HAP-1 (cell line): ENCODE results near the gene EMILIN2.
"Not testable (repeated sequence)": the region's sequence is repeated elsewhere in the genome, so short reads cannot be mapped to it uniquely, and the experiment has no call there.

Source experiments
- DNase-seq, 2 experiments: peaks; one replicate each; pipeline ENCODE4 v3.0.0-alpha.2; 2016 to 2020; ENCODE audit warnings: low spot score in 2 of 2
- H3K27me3 ChIP-seq: fragments of 250-450 bp; sonication (Bioruptor Pico); 2 replicates; pipeline ENCODE4 v1.5.1; 2020; ENCODE audit warnings: low read depth, mild to moderate bottlenecking, moderate library complexity
- H3K36me3 ChIP-seq: fragments of 250-450 bp; sonication (Bioruptor Pico); replicated peaks from 2 replicates; pipeline ENCODE4 v1.5.1; 2020; ENCODE audit warnings: mild to moderate bottlenecking
- H3K4me1 ChIP-seq: fragments of 250-450 bp; sonication (Bioruptor Pico); 2 replicates; pipeline ENCODE4 v1.5.1; 2020; ENCODE audit warnings: mild to moderate bottlenecking
- H3K4me3 ChIP-seq: fragments of 250-450 bp; sonication (Bioruptor Pico); 2 replicates; pipeline ENCODE4 v1.5.1; 2020; ENCODE audit warnings: mild to moderate bottlenecking, moderate library complexity
- H3K9me3 ChIP-seq: fragments of 250-450 bp; sonication (Bioruptor Pico); 2 replicates; pipeline ENCODE4 v1.5.1; 2020; ENCODE audit warnings: mild to moderate bottlenecking, moderate library complexity
- in situ Hi-C: fragments of 300-500 bp; cut with MboI; formaldehyde crosslinking; loops from 3 replicates; pipeline ENCODE4 v1.14.3; 2020; ENCODE audit warnings: low sequenced_read_pairs, inconsistent platforms, mixed read lengths

EMILIN2 gene

DNA sequence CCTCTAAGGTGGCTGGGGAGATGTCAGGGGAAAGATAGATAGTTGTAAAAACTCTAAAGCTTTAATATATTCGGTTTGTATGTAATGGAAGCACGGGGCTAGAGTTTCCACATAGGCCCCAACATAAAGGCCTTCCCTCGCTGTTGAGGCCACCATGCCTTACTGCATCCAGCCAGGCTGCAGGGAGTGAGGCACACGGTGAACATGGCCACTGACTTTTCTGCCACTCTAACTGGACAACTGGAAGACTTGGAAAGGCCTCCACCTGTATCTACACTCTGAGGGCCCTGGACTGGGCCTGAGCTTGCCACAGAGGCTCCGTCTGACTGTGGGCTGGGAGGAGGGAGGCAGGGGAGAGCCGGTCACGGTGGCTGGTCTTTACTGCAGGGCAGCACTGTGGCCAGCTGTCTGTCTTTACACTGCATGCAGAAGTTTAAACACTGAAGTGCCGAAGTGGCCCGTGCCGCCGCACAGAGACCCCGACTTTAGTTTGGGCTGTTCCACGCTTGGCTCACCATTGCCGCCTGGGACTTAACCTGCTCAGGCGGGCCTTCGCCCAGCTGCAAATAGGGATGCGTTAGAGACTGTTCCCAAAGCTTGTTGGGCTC, 66.7 kb downstream of the EMILIN2 start:
- no peak for DNase-seq
- no peaks in the 10 kb centered on the region for H3K9me3 ChIP-seq
- peaks cover 11% of the 10 kb centered on the region for H3K4me1 ChIP-seq
- no peaks in the 10 kb centered on the region for H3K27me3 ChIP-seq
- H3K36me3 ChIP-seq = peaks cover 4% of the 10 kb centered on the region; the same call in 1 of the 2 replicates
- no peak overlapping the region for H3K4me3 ChIP-seq
- in situ Hi-C loops = no loop called here

DNA sequence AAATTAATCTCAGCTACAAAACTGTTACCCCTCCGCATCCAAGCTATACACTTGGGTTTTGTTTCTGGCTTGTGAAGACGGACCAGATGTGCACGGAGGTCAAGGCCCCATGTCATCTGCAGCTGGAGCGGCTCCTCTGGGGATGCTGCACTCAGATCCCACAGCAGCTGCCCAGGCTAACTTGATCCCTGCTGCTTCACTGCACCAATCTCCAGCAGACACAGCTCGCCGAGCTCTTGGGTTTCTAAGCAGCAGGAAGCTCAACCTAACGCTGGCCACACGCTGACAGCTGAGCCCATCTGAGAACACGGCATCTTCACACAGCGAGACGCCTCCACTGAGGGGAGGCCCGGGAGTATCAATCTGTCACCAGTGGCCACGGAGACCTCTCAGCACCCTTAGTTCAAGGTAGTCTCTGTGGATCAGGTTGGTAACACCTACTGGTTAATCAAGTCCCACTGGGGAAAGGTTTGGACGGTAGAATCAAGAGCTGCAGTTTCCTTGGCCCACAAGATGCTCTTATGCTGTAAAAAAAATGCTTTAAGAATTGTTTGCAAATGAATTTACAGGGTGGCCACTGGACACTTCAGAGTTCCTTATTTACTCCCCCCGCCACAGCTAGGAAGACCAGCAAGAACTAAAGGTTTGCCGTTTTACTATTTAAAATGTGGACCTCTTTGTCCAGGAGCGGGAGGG, 67.5 kb downstream of the EMILIN2 start:
- Histone ChIP-seq H3K4me1 (peaks cover 15% of the 10 kb centered on the region), H3K4me3 (no peak overlapping the region), H3K27me3 (no peaks in the 10 kb centered on the region), H3K36me3 (peaks cover 7% of the 10 kb centered on the region), H3K9me3 (no peaks in the 10 kb centered on the region)
- no peak for DNase-seq
- in situ Hi-C loops = no loop called here

DNA sequence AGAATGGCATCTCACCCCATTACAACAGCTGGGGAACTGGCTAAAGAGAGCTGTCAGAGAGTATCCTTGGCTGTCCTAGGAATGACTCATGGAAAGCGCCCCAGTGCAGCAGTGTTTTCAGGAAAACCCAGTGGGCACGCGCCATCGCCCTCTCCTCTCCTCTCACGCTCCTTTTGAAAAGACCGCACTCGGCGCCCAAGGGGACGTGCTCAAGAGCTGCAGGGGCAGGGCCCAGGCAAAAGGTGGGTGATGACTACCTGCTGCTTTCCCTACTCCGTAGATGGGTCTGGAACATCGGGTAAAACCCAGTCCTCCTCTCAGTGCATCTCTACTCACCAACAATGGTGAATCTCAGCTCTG, 68.1 kb downstream of the EMILIN2 start:
- Histone ChIP-seq H3K4me1 (peaks cover 15% of the 10 kb centered on the region), H3K4me3 (no peak overlapping the region), H3K9me3 (no peaks in the 10 kb centered on the region), H3K36me3 (peaks cover 7% of the 10 kb centered on the region), H3K27me3 (no peaks in the 10 kb centered on the region)
- in situ Hi-C loops = no loop called here
- no peak for DNase-seq

DNA sequence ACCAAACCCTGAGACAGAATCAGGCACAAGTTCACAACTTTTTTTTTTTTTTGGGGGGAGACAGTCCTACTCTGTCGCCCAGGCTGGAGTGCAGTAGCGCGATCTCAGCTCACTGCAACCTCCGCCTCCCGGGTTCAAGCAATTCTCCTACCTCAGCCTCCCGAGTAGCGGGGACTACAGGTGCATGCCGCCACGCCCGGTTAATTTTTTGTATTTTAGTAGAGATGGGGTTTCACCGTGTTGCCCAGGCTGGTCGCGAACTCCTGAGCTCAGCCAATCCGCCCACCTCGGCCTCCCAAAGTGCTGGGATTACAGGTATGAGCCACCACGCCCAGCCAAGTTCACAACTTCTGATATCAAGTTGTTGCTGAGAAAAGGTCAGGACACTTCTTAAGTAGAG, 68.7 kb downstream of the EMILIN2 start:
- H3K36me3 ChIP-seq, DNase-seq, H3K4me3 ChIP-seq, in situ Hi-C loops, H3K27me3 ChIP-seq, H3K9me3 ChIP-seq: not testable (repeated sequence)
- peaks cover 15% of the 10 kb centered on the region for H3K4me1 ChIP-seq

DNA sequence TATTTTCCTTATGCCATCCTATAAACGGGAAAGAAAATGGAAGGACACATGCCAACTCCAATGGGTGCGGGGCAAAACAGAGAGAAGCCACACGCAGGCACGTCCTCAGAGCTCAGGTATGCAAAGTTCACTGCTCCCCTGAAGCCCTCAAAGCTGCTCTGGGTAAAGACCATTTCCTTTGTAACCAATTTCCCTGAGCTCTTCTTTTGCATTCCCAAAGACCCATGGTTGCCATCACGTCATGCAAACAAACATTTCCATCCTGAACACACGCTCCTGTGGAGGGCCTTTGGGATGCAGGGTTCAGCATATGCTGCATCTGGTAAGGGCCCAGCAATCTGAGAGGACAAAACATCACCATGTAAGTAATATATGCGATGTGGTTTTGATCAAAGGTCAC, 69.4 kb downstream of the EMILIN2 start:
- Histone ChIP-seq H3K36me3 (peaks cover 13% of the 10 kb centered on the region), H3K4me1 (peaks cover 15% of the 10 kb centered on the region), H3K9me3 (no peaks in the 10 kb centered on the region), H3K4me3 (no peak overlapping the region), H3K27me3 (no peaks in the 10 kb centered on the region)
- in situ Hi-C loops = no loop called here
- no peak for DNase-seq

DNA sequence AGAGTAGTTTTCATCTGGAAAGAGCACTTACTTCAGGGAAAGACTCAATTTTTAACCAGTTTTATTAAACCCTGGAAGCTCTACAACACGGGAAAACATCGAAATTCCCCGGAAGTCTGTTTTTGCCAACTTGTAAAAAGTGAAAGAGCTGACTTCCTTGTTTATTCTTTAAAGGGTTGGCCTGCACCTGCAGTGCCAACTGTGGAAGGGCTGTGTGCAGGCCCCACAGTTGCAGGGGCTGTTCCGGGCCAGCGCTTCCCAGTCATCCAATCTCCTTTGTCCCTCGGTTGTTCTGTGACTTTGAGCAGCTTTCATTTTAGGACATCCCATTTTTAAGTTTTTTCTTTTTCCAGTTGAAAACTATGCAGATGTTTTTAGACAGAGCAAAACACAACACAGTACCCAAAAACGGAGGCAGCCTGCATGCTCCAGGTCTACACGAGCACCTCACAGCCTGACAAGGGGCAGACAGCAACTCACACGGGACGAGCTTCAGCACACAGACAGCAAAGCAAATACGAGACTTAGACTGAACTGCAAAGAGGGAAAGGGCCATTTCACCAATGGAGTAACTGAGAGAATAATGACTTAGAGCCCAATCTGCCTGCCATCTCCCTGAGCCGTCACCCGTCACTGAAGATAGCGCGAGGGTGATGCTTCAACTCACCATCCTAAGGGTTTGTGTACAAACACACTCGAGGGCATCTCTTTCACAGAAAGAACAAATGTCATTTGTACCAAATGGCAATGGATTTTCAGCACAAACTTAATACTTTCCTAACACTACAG, 70.6 kb downstream of the EMILIN2 start:
- DNase-seq = no peak
- H3K9me3 ChIP-seq = no peaks in the 10 kb centered on the region
- H3K36me3 ChIP-seq = peaks cover 18% of the 10 kb centered on the region
- in situ Hi-C loops = no loop called here
- no peaks in the 10 kb centered on the region for H3K27me3 ChIP-seq
- peaks cover 15% of the 10 kb centered on the region for H3K4me1 ChIP-seq
- no peak overlapping the region for H3K4me3 ChIP-seq

DNA sequence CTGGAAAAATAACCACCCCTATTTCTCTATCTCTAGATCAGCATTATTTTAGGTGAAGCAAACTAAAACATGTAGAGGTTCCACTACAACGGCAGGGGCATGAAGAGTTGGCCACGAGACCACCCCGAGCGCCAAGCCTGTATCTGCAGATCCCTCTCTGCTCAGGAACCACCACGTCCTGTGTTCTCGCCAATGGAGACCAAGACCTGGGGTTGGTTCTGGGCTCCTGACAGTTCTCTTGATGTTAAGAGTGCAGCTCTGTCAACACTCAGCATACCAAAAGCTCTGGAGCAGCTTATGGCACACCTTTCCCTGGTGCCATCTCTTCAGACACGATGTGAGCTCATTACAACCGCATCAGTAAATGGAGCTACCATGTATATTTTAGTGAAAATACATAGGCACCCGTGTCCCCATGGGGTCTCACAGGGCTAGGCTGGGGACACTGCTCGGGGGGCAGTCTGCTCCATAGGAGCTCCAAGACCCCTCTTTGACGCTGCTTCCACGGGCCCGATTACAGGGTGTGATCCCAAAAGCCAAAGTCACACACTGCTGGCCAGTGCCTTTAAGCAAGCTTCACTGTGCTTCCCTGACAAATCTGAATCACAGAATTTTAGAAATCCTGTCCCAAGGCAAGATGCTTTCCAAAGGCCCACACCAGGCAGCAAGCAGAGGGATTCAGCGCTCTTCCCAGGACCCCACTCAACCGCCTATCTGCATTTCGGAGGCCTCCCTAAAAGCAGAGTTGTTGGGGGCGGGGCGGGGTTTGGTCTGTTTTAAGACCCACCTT, 72.2 kb downstream of the EMILIN2 start:
- no peak overlapping the region for H3K4me3 ChIP-seq
- no peak for DNase-seq
- in situ Hi-C loops = no loop called here
- no peaks in the 10 kb centered on the region for H3K9me3 ChIP-seq
- H3K36me3 ChIP-seq = peaks cover 29% of the 10 kb centered on the region
- peaks cover 15% of the 10 kb centered on the region for H3K4me1 ChIP-seq
- H3K27me3 ChIP-seq = no peaks in the 10 kb centered on the region

DNA sequence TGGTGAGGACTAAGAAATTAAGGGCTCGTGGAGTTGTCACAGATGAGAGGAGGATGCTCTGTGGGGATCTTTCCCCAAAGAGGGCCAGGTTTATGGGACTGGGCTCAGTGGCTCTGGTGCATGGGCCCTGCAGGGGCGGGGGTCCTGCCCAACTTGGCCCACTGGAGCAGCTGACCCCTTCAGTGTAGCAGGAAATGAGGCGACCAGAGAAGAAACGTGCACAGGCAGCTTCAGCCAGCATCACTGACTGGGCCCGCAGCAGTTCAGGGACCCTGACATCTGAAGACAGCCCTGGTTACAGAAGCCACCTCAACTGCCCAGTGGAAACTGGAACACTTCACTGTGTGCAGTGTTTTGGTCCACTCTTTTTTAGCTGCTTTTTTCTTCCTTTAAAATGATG, 72.8 kb downstream of the EMILIN2 start:
- H3K9me3 ChIP-seq = no peaks in the 10 kb centered on the region
- H3K27me3 ChIP-seq = no peaks in the 10 kb centered on the region
- H3K4me3 ChIP-seq = no peak overlapping the region
- H3K36me3 ChIP-seq = peaks cover 29% of the 10 kb centered on the region
- DNase-seq = no peak
- in situ Hi-C loops = no loop called here
- H3K4me1 ChIP-seq = peaks cover 15% of the 10 kb centered on the region

DNA sequence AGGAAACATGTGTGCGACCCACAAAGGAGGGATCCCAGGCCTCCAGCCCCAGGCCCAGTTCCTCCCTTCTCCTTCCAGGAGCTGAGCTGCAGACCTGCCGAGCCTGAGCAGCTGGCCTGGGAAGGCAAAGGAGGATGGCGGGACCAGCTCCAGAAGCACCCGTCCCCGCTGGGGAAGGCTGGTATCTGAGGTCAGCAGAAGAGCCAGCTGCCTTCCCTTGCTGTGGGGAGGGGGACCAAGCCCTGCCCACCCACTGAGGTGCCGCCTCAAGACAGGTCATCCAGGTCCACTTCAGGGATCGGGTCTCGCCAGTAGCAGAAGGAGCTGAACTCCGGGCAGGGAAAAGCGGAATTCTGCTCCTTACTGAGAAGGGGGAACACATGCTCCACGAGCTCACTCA, 73.2 kb downstream of the EMILIN2 start:
- in situ Hi-C loops = no loop called here
- no peak for DNase-seq
- Histone ChIP-seq H3K27me3 (no peaks in the 10 kb centered on the region), H3K4me3 (no peak overlapping the region), H3K9me3 (no peaks in the 10 kb centered on the region), H3K4me1 (peaks cover 15% of the 10 kb centered on the region), H3K36me3 (peaks cover 30% of the 10 kb centered on the region)

DNA sequence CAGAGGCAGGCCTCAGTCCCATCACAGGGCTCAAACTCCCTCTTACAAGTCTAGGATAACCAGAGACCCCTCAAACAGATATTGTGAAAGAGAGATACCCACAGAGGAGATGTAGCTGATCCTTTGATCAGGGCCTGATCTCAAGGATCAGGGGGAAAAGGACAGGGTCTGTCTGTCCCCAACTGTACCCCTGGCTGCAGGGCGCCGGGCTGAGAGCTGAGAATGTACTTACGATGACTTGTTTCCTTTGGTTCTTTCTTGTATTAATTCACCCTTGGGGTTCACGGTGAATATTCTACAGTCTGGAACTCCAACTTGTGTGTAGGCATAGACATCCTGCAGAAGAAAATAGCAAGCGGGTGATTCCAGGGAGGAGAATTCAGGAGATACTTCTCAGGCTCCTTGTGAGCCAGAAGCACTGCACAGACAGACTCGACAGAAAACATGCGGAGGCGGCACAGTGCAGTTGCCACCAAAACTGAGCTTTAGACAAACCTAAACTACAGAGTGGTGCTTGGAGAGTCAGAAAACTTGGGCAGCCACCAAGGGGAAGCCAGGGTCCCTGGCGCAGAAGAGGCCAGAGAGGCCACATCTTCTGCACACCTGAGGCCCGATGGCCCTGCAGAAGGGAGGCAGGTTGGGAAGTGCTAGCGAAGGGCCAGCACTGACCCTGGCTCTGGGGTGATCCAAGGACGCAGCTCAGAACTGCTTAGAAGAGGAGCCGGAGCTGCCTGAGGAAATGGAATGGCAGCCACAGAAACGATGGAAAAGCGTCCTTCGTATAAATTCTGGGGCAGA, 73.9 kb downstream of the EMILIN2 start:
- DNase-seq = no peak
- no peak overlapping the region for H3K4me3 ChIP-seq
- H3K36me3 ChIP-seq = peaks cover 34% of the 10 kb centered on the region
- in situ Hi-C loops = no loop called here
- H3K4me1 ChIP-seq = peaks cover 15% of the 10 kb centered on the region
- H3K27me3 ChIP-seq = no peaks in the 10 kb centered on the region
- H3K9me3 ChIP-seq = no peaks in the 10 kb centered on the region

DNA sequence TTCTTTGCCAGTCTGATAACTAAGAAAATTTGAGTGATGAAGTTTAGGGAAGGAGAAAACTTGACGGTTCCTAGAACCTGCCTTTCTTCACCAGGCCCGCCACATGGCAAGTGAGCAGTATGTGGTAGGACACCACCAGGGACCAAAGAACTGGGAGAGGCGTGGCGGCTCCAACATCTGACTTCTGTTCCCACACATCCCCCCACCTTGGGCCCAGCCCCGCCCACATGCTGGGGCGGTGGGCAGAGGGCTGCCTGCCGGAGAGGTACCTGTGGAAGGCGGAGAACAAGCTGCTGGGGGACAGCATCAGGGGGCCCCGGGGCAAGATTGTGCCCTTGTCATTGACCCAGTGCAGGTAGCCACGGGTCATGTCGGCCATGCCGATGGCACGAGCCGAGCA, 75.0 kb downstream of the EMILIN2 start:
- no peak for DNase-seq
- Histone ChIP-seq H3K4me3 (no peak overlapping the region), H3K27me3 (no peaks in the 10 kb centered on the region), H3K9me3 (no peaks in the 10 kb centered on the region), H3K36me3 (peaks cover 38% of the 10 kb centered on the region), H3K4me1 (peaks cover 15% of the 10 kb centered on the region)
- in situ Hi-C loops = no loop called here

DNA sequence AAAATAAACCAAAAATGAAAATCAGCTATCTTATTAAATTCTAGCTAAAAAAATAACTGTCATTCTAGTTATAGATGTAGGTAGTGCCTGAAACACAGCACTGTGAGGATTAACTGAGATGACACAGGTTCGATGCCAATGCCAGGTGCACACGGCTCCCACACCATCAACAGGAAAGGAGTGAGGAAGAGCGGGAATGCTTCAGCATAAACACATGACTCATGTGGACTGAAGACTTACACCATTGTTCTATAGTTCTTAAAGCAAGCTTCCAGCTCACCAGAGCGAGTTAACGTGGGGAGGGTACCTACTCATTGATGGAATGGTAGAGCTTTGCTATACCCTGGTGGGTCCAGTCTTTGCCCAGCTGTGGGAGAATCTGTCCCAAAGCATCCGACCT, 76.7 kb downstream of the EMILIN2 start:
- no peak overlapping the region for H3K4me3 ChIP-seq
- H3K4me1 ChIP-seq = peaks cover 4% of the 10 kb centered on the region
- peaks cover 38% of the 10 kb centered on the region for H3K36me3 ChIP-seq
- DNase-seq = no peak
- no peaks in the 10 kb centered on the region for H3K9me3 ChIP-seq
- H3K27me3 ChIP-seq = no peaks in the 10 kb centered on the region
- in situ Hi-C loops = no loop called here

DNA sequence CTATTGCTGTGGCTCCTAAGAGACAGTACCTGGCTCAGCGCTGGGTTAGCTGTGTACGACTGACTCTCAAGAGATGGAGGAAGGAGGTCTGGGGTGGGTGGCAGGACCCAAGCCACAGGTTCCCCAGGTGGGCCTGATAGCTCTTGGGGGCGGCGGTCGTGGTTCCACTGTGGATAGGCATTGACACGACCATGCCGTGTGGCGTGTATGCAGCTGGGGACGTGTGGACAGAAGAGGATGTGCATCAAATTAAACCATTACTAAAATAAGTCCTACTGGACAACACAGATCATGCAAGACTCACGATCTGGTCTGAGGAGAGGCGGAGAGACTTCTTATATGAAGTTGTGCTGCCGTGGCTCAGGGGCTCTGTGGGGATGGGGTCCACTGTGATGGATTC, 78.1 kb downstream of the EMILIN2 start:
- Histone ChIP-seq H3K4me3 (no peak overlapping the region), H3K27me3 (no peaks in the 10 kb centered on the region), H3K9me3 (no peaks in the 10 kb centered on the region), H3K4me1 (no peaks in the 10 kb centered on the region), H3K36me3 (peaks cover 35% of the 10 kb centered on the region)
- in situ Hi-C loops = no loop called here
- no peak for DNase-seq
